ENCODE data around the gene IRF2BP2. TPM values are rescaled to one million over a fixed set of nuclear protein-coding genes. Genes with fewer than 3 reads are reported as not detected.

IRF2BP2 gene
- total RNA-seq, 4 donors from 2014 or later = 82.7 to 120 (median 93.3) TPM

- peak; percentile 95 for DNase-seq
- in situ Hi-C loops (cut with MboI; ENCODE audit: low pct_ligation_motif_present in 1 of 4, low pct_unique_long_range_greater_than_20kb in 1 of 4, low sequenced_read_pairs in 3 of 4) = loop anchor here in 3 of 4 donors (5.0 to 25.0 kb wide), 6 partner anchors 105 to 470 kb away; no protein-coding TSS in a partner anchor
- Histone ChIP-seq H3K27me3 (no peaks in the 10 kb centered on the region), H3K4me3 (peak overlapping the region in 3 of 4 donors; percentile 6 to 71 (median 9)), H3K36me3 (peaks cover 0 to 9% (median 3%) of the 10 kb centered on the region in 4 donors), H3K4me1 (peaks cover 29 to 50% (median 42%) of the 10 kb centered on the region in 4 donors), H3K27ac (peak overlapping the region; percentile 97 to 100 (median 100)), H3K9me3 (no peaks in the 10 kb centered on the region)
- 1 to 6% methylated on average over 12 to 20 of the region's 20 CpGs for WGBS, 2 donors (ENCODE audit: low coverage in 1 of 2)
- intact Hi-C loops (cut with DNase I; ENCODE audit: low total_unique reads) = loop anchor here (5.0 to 10.0 kb wide), 4 partner anchors 72 to 470 kb away; no protein-coding TSS in a partner anchor
- no peak for TF ChIP-seq CTCF (IDR thresholded peaks at IDR 0.05)
- TF ChIP-seq POLR2AphosphoS5 (IDR thresholded peaks at IDR 0.05) = peak; percentile 97 to 98 (median 98)
- peak; percentile 87 for TF ChIP-seq POLR2A (IDR thresholded peaks at IDR 0.05)
- TF ChIP-seq EP300 (IDR thresholded peaks at IDR 0.05; ENCODE audit: low read depth) = peak; percentile 89
These were observed 2.6 kb upstream of the IRF2BP2 start for GRCh38 chr1:234612352-234613127.

GRCh38 chr1:234611847-234612351 is 1.9 kb upstream of the IRF2BP2 start:
- Histone ChIP-seq H3K36me3 (peaks cover 0 to 16% (median 5%) of the 10 kb centered on the region in 4 donors), H3K27me3 (no peaks in the 10 kb centered on the region), H3K27ac (peak overlapping the region; percentile 97 to 100 (median 100)), H3K4me1 (peaks cover 29 to 47% (median 41%) of the 10 kb centered on the region in 4 donors), H3K4me3 (peak overlapping the region in 1 of 4 donors; percentile 71), H3K9me3 (no peaks in the 10 kb centered on the region)
- WGBS, 2 donors (ENCODE audit: low coverage in 1 of 2) = 15 to 22% methylated on average over 2 to 7 of the region's 7 CpGs
- in situ Hi-C loops (cut with MboI; ENCODE audit: low pct_ligation_motif_present in 1 of 4, low pct_unique_long_range_greater_than_20kb in 1 of 4, low sequenced_read_pairs in 3 of 4) (loop anchor here in 3 of 4 donors (5.0 to 25.0 kb wide), 6 partner anchors 105 to 470 kb away; no protein-coding TSS in a partner anchor), intact Hi-C loops (cut with DNase I; ENCODE audit: low total_unique reads) (loop anchor here (2.0 to 10.0 kb wide), 5 partner anchors 73 to 470 kb away; no protein-coding TSS in a partner anchor)
- TF ChIP-seq POLR2AphosphoS5 (IDR thresholded peaks at IDR 0.05) (peak in 1 of 3 donors; percentile 0), CTCF (IDR thresholded peaks at IDR 0.05) (peak in 1 of 5 experiments; percentile 10), POLR2A (IDR thresholded peaks at IDR 0.05) (no peak)
- DNase-seq = peak; percentile 71

- peaks cover 29 to 41% (median 36%) of the 10 kb centered on the region in 4 donors for H3K4me1 ChIP-seq
- no peaks in the 10 kb centered on the region for H3K27me3 ChIP-seq
- H3K4me3 ChIP-seq = peak overlapping the region in 3 of 4 donors; percentile 43 to 71 (median 51)
- H3K27ac ChIP-seq = peak overlapping the region; percentile 97 to 100 (median 100)
- intact Hi-C loops (cut with DNase I; ENCODE audit: low total_unique reads) (loop anchor here (2.0 to 10.0 kb wide), 5 partner anchors 73 to 471 kb away; no protein-coding TSS in a partner anchor), in situ Hi-C loops (cut with MboI; ENCODE audit: low pct_ligation_motif_present in 1 of 4, low pct_unique_long_range_greater_than_20kb in 1 of 4, low sequenced_read_pairs in 3 of 4) (loop anchor here in 3 of 4 donors (5.0 to 25.0 kb wide), 6 partner anchors 106 to 471 kb away; no protein-coding TSS in a partner anchor)
- TF ChIP-seq EP300 (IDR thresholded peaks at IDR 0.05; ENCODE audit: low read depth) (no peak), POLR2AphosphoS5 (IDR thresholded peaks at IDR 0.05) (peak; percentile 76 to 92 (median 85)), CTCF (IDR thresholded peaks at IDR 0.05) (peak in 1 of 5 experiments; percentile 9), POLR2A (IDR thresholded peaks at IDR 0.05) (peak; percentile 84)
- WGBS, 2 donors (ENCODE audit: low coverage in 1 of 2) = 2 to 3% methylated on average over 7 to 18 of the region's 22 CpGs
- no peak for DNase-seq
- H3K9me3 ChIP-seq = no peaks in the 10 kb centered on the region
- H3K36me3 ChIP-seq = peaks cover 0 to 21% (median 5%) of the 10 kb centered on the region in 4 donors
These were observed 1.4 kb upstream of the IRF2BP2 start for GRCh38 chr1:234611225-234611846.

Data from transverse colon (tissue), 4 donors.